HG03066 (cell line): ENCODE measurements around the gene AKR1C2.

Experiments used
- ATAC-seq: cut with Tn5 transposase; IDR thresholded peaks from one replicate; pipeline ENCODE4 v1.9.1; 2021; ENCODE audit warnings: low read depth; ENCODE audit not compliant: unreplicated experiment

AKR1C2 gene

GRCh38 chr10:4939224-4940072 is 64.2 kb downstream of the AKR1C2 start:
- ATAC-seq = no peak
